Endothelial cell of umbilical vein (primary cell): Measurements from ENCODE around the gene TFG. TPM values are rescaled to one million over a fixed set of nuclear protein-coding genes. Genes with fewer than 3 reads are reported as not detected.

ENCODE experiments used
- BruUV-seq: library from RNA; stranded (reverse); fragments of 400-500 nt; replicated peaks from 2 replicates; lab custom pipeline; 2021; lab: Mats Ljungman, UMichigan
- CTCF ChIA-PET: fragments of 300-600, 350-600 bp; sonication (Branson Sonifier 250); formaldehyde crosslinking; loops from one replicate; lab custom pipeline; 2021; ENCODE audit warnings: antibody characterized with exemption, inconsistent platforms; lab: Charles Lee
- POLR2A ChIA-PET: fragments of 300-600, 350-600 bp; sonication (Branson Sonifier 250); formaldehyde crosslinking; loops from one replicate; lab custom pipeline; 2021; ENCODE audit warnings: antibody characterized with exemption, inconsistent platforms; lab: Charles Lee
- DNase-seq: peaks from one replicate; pipeline ENCODE4 v3.0.0-alpha.2; 2011; ENCODE audit warnings: low read depth, low spot score
- FAIRE-seq: peaks from 2 replicates; lab custom pipeline; 2011; peaks lifted over from hg19 to GRCh38; lab: Jason Lieb, UNC
- H2AFZ ChIP-seq: 2 replicates; pipeline ENCODE4 v1.6.0; 2012; ENCODE audit warnings: low read depth, low read length, control low read depth, inconsistent platforms
- H3K27ac ChIP-seq: 2 replicates; pipeline ENCODE4 v1.5.1; 2011; ENCODE audit warnings: low read depth, mild to moderate bottlenecking, control low read depth, low read length, moderate library complexity; ENCODE audit not compliant: insufficient read depth
- H3K27me3 ChIP-seq, 2 experiments: 2 replicates each; pipeline versions ENCODE4 v1.6.0 to v1.6.1; 2011; ENCODE audit warnings: low read length in 2 of 2, mixed read lengths in 1 of 2; ENCODE audit not compliant: control insufficient read depth in 2 of 2, insufficient read depth in 2 of 2
- H3K36me3 ChIP-seq, 2 experiments: 2 replicates in 1 of 2; 3 replicates in 1 of 2; pipeline ENCODE4 v1.5.1; 2011; ENCODE audit warnings: low read length in 2 of 2, mild to moderate bottlenecking in 1 of 2, moderate library complexity in 1 of 2; ENCODE audit not compliant: control insufficient read depth in 2 of 2, insufficient read depth in 2 of 2; ENCODE audit errors: extremely low read depth in 1 of 2
- H3K4me1 ChIP-seq: 3 replicates; pipeline ENCODE4 v1.5.1; 2011; ENCODE audit warnings: mild to moderate bottlenecking, low read length; ENCODE audit not compliant: control insufficient read depth, insufficient read depth; ENCODE audit errors: extremely low read depth
- H3K4me2 ChIP-seq: 2 replicates; pipeline ENCODE4 v1.6.1; 2011; ENCODE audit warnings: low read length, control low read depth, mixed read lengths; ENCODE audit not compliant: insufficient read depth
- H3K4me3 ChIP-seq, 3 experiments: fragments of 200-600 bp in 1 of 3; sonication (generic), shearing (Covaris generic) in 1 of 3; replicated peaks in 1 of 3; 2 replicates each; pipeline ENCODE4 v1.5.1; 2011 to 2016; ENCODE audit warnings: control low read depth in 3 of 3, low read length in 3 of 3, mild to moderate bottlenecking in 2 of 3, inconsistent platforms in 1 of 3, low read depth in 1 of 3, moderate library complexity in 1 of 3; ENCODE audit not compliant: insufficient read depth in 1 of 3
- H3K79me2 ChIP-seq: 2 replicates; pipeline ENCODE4 v1.6.0; 2012; ENCODE audit warnings: low read length, inconsistent platforms; ENCODE audit not compliant: control insufficient read depth, insufficient read depth
- H3K9ac ChIP-seq: replicated peaks from 2 replicates; pipeline ENCODE3; 2011; ENCODE audit warnings: low read length, control low read depth; ENCODE audit not compliant: insufficient read depth; ENCODE audit errors: extremely low read depth
- H3K9me1 ChIP-seq: replicated peaks from 3 replicates; pipeline ENCODE4 v1.6.0; 2011; ENCODE audit warnings: mild to moderate bottlenecking, low read length; ENCODE audit not compliant: control insufficient read depth, insufficient read depth; ENCODE audit errors: extremely low read depth
- H3K9me3 ChIP-seq: replicated peaks from 2 replicates; pipeline ENCODE4 v1.5.1; 2012; ENCODE audit warnings: low read length, inconsistent platforms; ENCODE audit not compliant: control insufficient read depth, insufficient read depth
- H4K20me1 ChIP-seq: replicated peaks from 2 replicates; pipeline ENCODE3; 2011; ENCODE audit warnings: mild to moderate bottlenecking, low read length; ENCODE audit not compliant: control insufficient read depth, insufficient read depth; ENCODE audit errors: extremely low read depth
- EZH2 ChIP-seq: IDR thresholded peaks from 2 replicates; pipeline ENCODE4 v1.6.1; 2012; ENCODE audit warnings: borderline replicate concordance, low read depth, mild to moderate bottlenecking, moderate library complexity, low read length, inconsistent platforms; ENCODE audit not compliant: severe bottlenecking
- FOS ChIP-seq: IDR thresholded peaks from 2 replicates; pipeline ENCODE4 v1.6.1; 2011; ENCODE audit warnings: mild to moderate bottlenecking, low read length, moderate library complexity, borderline replicate concordance; ENCODE audit not compliant: insufficient read depth
- GATA2 ChIP-seq: IDR thresholded peaks from 2 replicates; pipeline ENCODE4 v1.7.0; 2011; ENCODE audit warnings: low read depth, mild to moderate bottlenecking, moderate library complexity, mixed read lengths, low read length; ENCODE audit not compliant: insufficient read length, insufficient read depth
- JUN ChIP-seq: IDR thresholded peaks from 2 replicates; pipeline ENCODE4 v1.6.1; 2011; ENCODE audit warnings: borderline replicate concordance, low read depth; ENCODE audit not compliant: insufficient read length, insufficient read depth
- MYC ChIP-seq: IDR thresholded peaks from one replicate; pipeline ENCODE4 v1.6.1; 2011; ENCODE audit warnings: mild to moderate bottlenecking, low read depth, low read length
- POLR2A ChIP-seq: IDR thresholded peaks from 2 replicates; pipeline ENCODE4 v1.6.1; 2012; ENCODE audit warnings: low read depth, mild to moderate bottlenecking, control low read depth, low read length
- POLR2AphosphoS5 ChIP-seq: IDR thresholded peaks from 2 replicates; pipeline ENCODE4 v1.6.1; 2012; ENCODE audit warnings: low read depth, mild to moderate bottlenecking, control low read depth, low read length, moderate library complexity; ENCODE audit not compliant: insufficient read depth
- dilution Hi-C: fragments of 300-500 bp; cut with MboI; formaldehyde crosslinking; loops from one replicate; pipeline ENCODE4 v1.15.0; 2019; ENCODE audit warnings: low sequenced_read_pairs; ENCODE audit not compliant: extremely low pct_ligation_motif_present
- intact Hi-C: fragments of 100-400 bp; cut with micrococcal nuclease; formaldehyde crosslinking; loops from one replicate; pipeline ENCODE4 v1.10.0; 2022
- polyA plus RNA-seq, 4 experiments: library from polyadenylated mRNA; depleted of rRNA in 3 of 4; stranded (reverse) in 3 of 4; unstranded in 1 of 4; fragments of >200 nt; gene quantifications; 2 replicates each; pipeline versions ENCODE4 v1.2.1 to v1.2.3, GENCODE V29; 2011 to 2012; ENCODE audit warnings: missing spikeins in 1 of 4
- total RNA-seq: library from RNA; stranded (reverse); gene quantifications from 2 replicates; pipeline ENCODE4 v1.2.3, GENCODE V29; 2021
- TF ChIP-seq, protein P1 (sequence below): IDR thresholded peaks from 2 replicates; pipeline ENCODE4 v1.6.1; 2011; ENCODE audit not compliant: insufficient read depth, insufficient read length
- TF ChIP-seq, protein P2 (sequence below), 2 donors: IDR thresholded peaks; 1 replicate in 1 of 2; 2 replicates in 1 of 2; pipeline ENCODE4 v1.5.1; 2011; ENCODE audit warnings: low read length in 2 of 2, mild to moderate bottlenecking in 2 of 2, moderate library complexity in 2 of 2, control low read depth in 1 of 2, inconsistent platforms in 1 of 2, low read depth in 1 of 2; ENCODE audit not compliant: insufficient read depth in 1 of 2; ENCODE audit errors: extremely low read depth in 1 of 2

The TFG gene
- total and polyA plus RNA-seq, 2 donors (not counting 3 experiments of a cell fraction or from before 2014, with no cell fraction given): 106 to 154 TPM

DNA sequence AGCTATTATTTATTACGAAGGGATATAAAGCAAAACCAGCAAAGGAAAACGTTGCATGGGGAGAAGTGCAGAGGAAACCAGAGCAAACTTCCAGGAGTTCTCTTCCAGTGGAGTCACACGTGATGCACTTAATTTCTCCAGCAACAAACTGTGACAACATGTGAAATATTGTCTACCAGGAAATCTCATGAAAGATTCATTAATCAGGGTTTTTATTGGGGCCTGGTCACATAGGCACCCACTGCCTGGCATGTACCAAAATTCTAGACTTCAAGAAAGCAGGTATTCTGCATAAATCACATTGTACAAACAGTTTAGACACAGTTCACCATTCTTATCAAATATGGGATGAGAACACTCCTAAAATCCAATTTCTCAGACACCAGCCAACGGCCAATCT is 5.4 kb upstream of the TFG start:
- Histone ChIP-seq H3K27ac (no peak overlapping the region), H3K4me3 (no peak overlapping the region), H4K20me1 (no peaks in the 10 kb centered on the region), H3K9me3 (no peaks in the 10 kb centered on the region), H3K9ac (no peak overlapping the region), H3K79me2 (no peaks in the 10 kb centered on the region), H3K9me1 (no peaks in the 10 kb centered on the region), H3K27me3 (peaks cover 7 to 18% of the 10 kb centered on the region in 2 experiments), H3K4me2 (no peak overlapping the region), H2AFZ (no peak overlapping the region), H3K4me1 (peaks cover 4% of the 10 kb centered on the region), H3K36me3 (no peaks in the 10 kb centered on the region)
- intact Hi-C loops (loop anchor here (10.0 kb wide), 1 partner anchor 209 kb away; the partner anchor contains the start of gene TMEM45A), dilution Hi-C loops (no loop called here)
- DNase-seq (no peak), FAIRE-seq (no peak)
- TF ChIP-seq POLR2A (no peak), MYC (no peak), GATA2 (no peak), EZH2 (no peak), FOS (no peak), JUN (no peak), POLR2AphosphoS5 (no peak)
- TF ChIP-seq, protein P1, sequence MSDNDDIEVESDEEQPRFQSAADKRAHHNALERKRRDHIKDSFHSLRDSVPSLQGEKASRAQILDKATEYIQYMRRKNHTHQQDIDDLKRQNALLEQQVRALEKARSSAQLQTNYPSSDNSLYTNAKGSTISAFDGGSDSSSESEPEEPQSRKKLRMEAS: no peak
- TF ChIP-seq, protein P2, sequence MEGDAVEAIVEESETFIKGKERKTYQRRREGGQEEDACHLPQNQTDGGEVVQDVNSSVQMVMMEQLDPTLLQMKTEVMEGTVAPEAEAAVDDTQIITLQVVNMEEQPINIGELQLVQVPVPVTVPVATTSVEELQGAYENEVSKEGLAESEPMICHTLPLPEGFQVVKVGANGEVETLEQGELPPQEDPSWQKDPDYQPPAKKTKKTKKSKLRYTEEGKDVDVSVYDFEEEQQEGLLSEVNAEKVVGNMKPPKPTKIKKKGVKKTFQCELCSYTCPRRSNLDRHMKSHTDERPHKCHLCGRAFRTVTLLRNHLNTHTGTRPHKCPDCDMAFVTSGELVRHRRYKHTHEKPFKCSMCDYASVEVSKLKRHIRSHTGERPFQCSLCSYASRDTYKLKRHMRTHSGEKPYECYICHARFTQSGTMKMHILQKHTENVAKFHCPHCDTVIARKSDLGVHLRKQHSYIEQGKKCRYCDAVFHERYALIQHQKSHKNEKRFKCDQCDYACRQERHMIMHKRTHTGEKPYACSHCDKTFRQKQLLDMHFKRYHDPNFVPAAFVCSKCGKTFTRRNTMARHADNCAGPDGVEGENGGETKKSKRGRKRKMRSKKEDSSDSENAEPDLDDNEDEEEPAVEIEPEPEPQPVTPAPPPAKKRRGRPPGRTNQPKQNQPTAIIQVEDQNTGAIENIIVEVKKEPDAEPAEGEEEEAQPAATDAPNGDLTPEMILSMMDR (IDR thresholded peaks at IDR 0.05; ENCODE audit: extremely low read depth in 1 of 2, insufficient read depth in 1 of 2, low read depth in 1 of 2, low read length in 2 of 2): no peak
- CTCF ChIA-PET: interaction anchor here (1.1 kb wide), 1 partner anchor 241 kb away, joined by 5 read pairs; no protein-coding TSS in a partner anchor
- POLR2A ChIA-PET: no interaction called here
- BruUV-seq: no TSS peak
